ENCODE data around the gene SEMA3C. TPM values are rescaled to one million over a fixed set of nuclear protein-coding genes. Genes with fewer than 3 reads are reported as not detected.

The SEMA3C gene
- total RNA-seq, 2 donors from 2014 or later, result 0.09 to 0.15 TPM

GRCh38 chr7:80815733-80816132 lies 103.1 kb downstream of the SEMA3C start:
- TF ChIP-seq CTCF (conservative IDR thresholded peaks at IDR 0.05), result no peak
- Mint-ChIP-seq H3K27me3 (ENCODE audit: insufficient read depth) (peaks cover 9% of the 10 kb centered on the region), H3K27ac (no peak overlapping the region), H3K4me1 (no peaks in the 10 kb centered on the region), H3K36me3 (ENCODE audit: low read depth) (no peaks in the 10 kb centered on the region), H3K9me3 (no peaks in the 10 kb centered on the region), H3K4me3 (no peak overlapping the region)
- Histone ChIP-seq H3K9ac (ENCODE audit: extremely low read depth, low read length, poor library complexity, severe bottlenecking) (no peak overlapping the region), H3K4me1 (ENCODE audit: control insufficient read depth, insufficient read depth, low read length) (no peaks in the 10 kb centered on the region), H3K4me3 (ENCODE audit: low read length) (no peak overlapping the region), H3K9me3 (ENCODE audit: control insufficient read depth, low read length) (no peaks in the 10 kb centered on the region), H3K27ac (ENCODE audit: low read depth, low read length) (no peak overlapping the region), H3K27me3 (ENCODE audit: control insufficient read depth, insufficient read depth, low read length, poor library complexity, severe bottlenecking) (no peaks in the 10 kb centered on the region), H3K36me3 (ENCODE audit: control insufficient read depth, insufficient read depth, low read length) (no peaks in the 10 kb centered on the region)
- 91 to 100% methylated on average over 1 of the region's 1 CpG for WGBS, 2 experiments (ENCODE audit: insufficient coverage in 1 of 2, insufficient read length in 1 of 2)
- DNase-seq, result no peak

- H3K9me3 Mint-ChIP-seq, result no peaks in the 10 kb centered on the region
These were observed 109.3 kb downstream of the SEMA3C start for GRCh38 chr7:80809545-80809944.

DNA sequence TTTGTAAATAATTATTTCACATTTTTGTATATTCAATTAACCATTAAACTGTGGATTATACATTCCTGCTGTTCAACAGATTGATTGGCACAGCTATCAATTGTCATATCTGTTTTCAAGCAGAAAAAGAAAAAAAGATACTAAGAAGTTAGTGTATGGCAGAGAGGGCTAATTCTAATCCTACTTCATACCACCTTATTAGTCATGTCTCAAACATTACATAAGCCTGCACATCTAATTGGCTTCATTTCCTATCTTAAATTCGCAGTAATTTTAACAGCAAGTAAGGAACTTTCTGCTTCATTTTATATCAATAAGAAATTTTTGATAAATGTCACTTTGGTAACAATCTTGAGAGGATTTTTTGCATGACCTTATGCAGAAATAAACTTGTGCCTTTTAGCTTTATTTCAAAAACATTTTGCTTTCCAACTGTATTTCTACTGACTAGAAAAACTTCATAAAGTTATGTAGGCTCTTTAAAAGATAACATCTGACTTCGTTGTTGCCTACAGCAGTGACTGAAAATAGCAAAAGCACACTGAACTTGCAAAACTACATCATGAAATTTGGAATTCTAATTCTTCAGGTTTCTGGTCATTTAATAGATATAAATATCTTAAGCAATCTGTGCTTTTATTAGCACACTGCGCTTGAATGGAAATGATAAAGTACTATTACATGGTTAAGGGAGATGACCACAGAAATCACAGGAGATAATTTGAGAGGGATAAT lies 111.5 kb downstream of the SEMA3C start:
- TF ChIP-seq CTCF (conservative IDR thresholded peaks at IDR 0.05), result no peak
- 94% methylated on average over 3 of the region's 3 CpGs; no CpG with 5 or more reads in 1 of the 2 experiments for WGBS, 2 experiments (ENCODE audit: insufficient coverage in 1 of 2, insufficient read length in 1 of 2)
- Histone ChIP-seq H3K4me3 (ENCODE audit: low read length) (no peak overlapping the region), H3K27me3 (ENCODE audit: control insufficient read depth, insufficient read depth, low read length, poor library complexity, severe bottlenecking) (no peaks in the 10 kb centered on the region), H3K9ac (ENCODE audit: extremely low read depth, low read length, poor library complexity, severe bottlenecking) (no peak overlapping the region), H3K9me3 (ENCODE audit: control insufficient read depth, low read length) (peaks cover 6% of the 10 kb centered on the region), H3K36me3 (ENCODE audit: control insufficient read depth, insufficient read depth, low read length) (no peaks in the 10 kb centered on the region), H3K4me1 (ENCODE audit: control insufficient read depth, insufficient read depth, low read length) (no peaks in the 10 kb centered on the region), H3K27ac (ENCODE audit: low read depth, low read length) (no peak overlapping the region)
- Mint-ChIP-seq H3K27ac (no peak overlapping the region), H3K36me3 (ENCODE audit: low read depth) (no peaks in the 10 kb centered on the region), H3K27me3 (ENCODE audit: insufficient read depth) (no peaks in the 10 kb centered on the region), H3K4me1 (no peaks in the 10 kb centered on the region), H3K9me3 (no peaks in the 10 kb centered on the region), H3K4me3 (no peak overlapping the region)
- no peak for DNase-seq

More at GRCh38 chr7:80809545-80809944, 109.3 kb downstream of the SEMA3C start:
- 92 to 100% methylated on average over 1 of the region's 1 CpG for WGBS, 2 experiments (ENCODE audit: insufficient coverage in 1 of 2, insufficient read length in 1 of 2)
- H3K27me3 ChIP-seq (ENCODE audit: control insufficient read depth, insufficient read depth, low read length, poor library complexity, severe bottlenecking), result no peaks in the 10 kb centered on the region
- H3K4me3 Mint-ChIP-seq, result no peak overlapping the region
- no peak for DNase-seq
- no peaks in the 10 kb centered on the region for H3K36me3 Mint-ChIP-seq (ENCODE audit: low read depth)
- no peak for TF ChIP-seq CTCF (conservative IDR thresholded peaks at IDR 0.05)
- H3K27ac Mint-ChIP-seq, result no peak overlapping the region
- no peak overlapping the region for H3K4me3 ChIP-seq (ENCODE audit: low read length)
- H3K27me3 Mint-ChIP-seq (ENCODE audit: insufficient read depth), result no peaks in the 10 kb centered on the region
- H3K4me1 Mint-ChIP-seq, result no peaks in the 10 kb centered on the region
- H3K36me3 ChIP-seq (ENCODE audit: control insufficient read depth, insufficient read depth, low read length), result no peaks in the 10 kb centered on the region
- no peak overlapping the region for H3K9ac ChIP-seq (ENCODE audit: extremely low read depth, low read length, poor library complexity, severe bottlenecking)
- H3K4me1 ChIP-seq (ENCODE audit: control insufficient read depth, insufficient read depth, low read length), result no peaks in the 10 kb centered on the region
- peaks cover 6% of the 10 kb centered on the region for H3K9me3 ChIP-seq (ENCODE audit: control insufficient read depth, low read length)
- no peak overlapping the region for H3K27ac ChIP-seq (ENCODE audit: low read depth, low read length)
